AG04450 (cell line): Measurements from ENCODE around the gene TOX3. TPM values are rescaled to one million over a fixed set of nuclear protein-coding genes. Genes with fewer than 3 reads are reported as not detected.

Source experiments
- CTCF ChIA-PET: fragments of 300-600, 350-600 bp; formaldehyde crosslinking; extraction: SDS; loops from one replicate; lab custom pipeline; 2022; ENCODE audit warnings: antibody characterized with exemption, inconsistent platforms; lab: Charles Lee
- POLR2A ChIA-PET: fragments of 350-600 bp; formaldehyde crosslinking; extraction: SDS; loops from one replicate; lab custom pipeline; 2021; ENCODE audit warnings: antibody characterized with exemption, inconsistent platforms; lab: Yijun Ruan, JAX
- DNase-seq: peaks from one replicate; pipeline ENCODE4 v3.0.0-alpha.2; 2011; ENCODE audit warnings: low read depth, low spot score
- H3K27ac ChIP-seq: one replicate; pipeline ENCODE4 v1.5.1; 2012; ENCODE audit warnings: low read depth, low read length, control low read depth
- H3K27me3 ChIP-seq: one replicate; pipeline ENCODE4 v1.6.0; 2012; ENCODE audit warnings: low read length; ENCODE audit not compliant: control insufficient read depth, insufficient read depth
- H3K4me3 ChIP-seq: 2 replicates; pipeline ENCODE4 v1.5.1; 2011; ENCODE audit warnings: mild to moderate bottlenecking, low read depth, low read length, control low read depth
- H3K9me3 ChIP-seq: 2 replicates; pipeline ENCODE4 v1.5.1; 2012; ENCODE audit warnings: low read length; ENCODE audit not compliant: control insufficient read depth, insufficient read depth
- CTCF ChIP-seq: IDR thresholded peaks from 2 replicates; pipeline ENCODE4 v1.5.1; 2011; ENCODE audit warnings: low read depth, low read length, control low read depth, inconsistent platforms
- polyA plus RNA-seq: library from polyadenylated mRNA; depleted of rRNA; stranded (reverse); fragments of >200 nt; gene quantifications from 2 replicates; pipeline ENCODE4 v1.2.3, GENCODE V29; 2011

The TOX3 gene
- polyA plus RNA-seq, 1 experiment: not detected

GRCh38 chr16:52500963-52501362 is 46.0 kb downstream of the TOX3 start:
- DNase-seq: no peak
- H3K4me3 ChIP-seq: no peak overlapping the region
- CTCF ChIA-PET: no interaction called here

GRCh38 chr16:52499060-52499440 is 47.9 kb downstream of the TOX3 start:
- CTCF ChIA-PET: no interaction called here
- Histone ChIP-seq H3K4me3 (no peak overlapping the region), H3K9me3 (no peaks in the 10 kb centered on the region; the same call in 1 of the 2 replicates), H3K27ac (no peak overlapping the region), H3K27me3 (no peaks in the 10 kb centered on the region)
- no peak for TF ChIP-seq CTCF
- POLR2A ChIA-PET: no interaction called here
- DNase-seq: no peak

More at GRCh38 chr16:52500963-52501362, 46.0 kb downstream of the TOX3 start:
- POLR2A ChIA-PET: no interaction called here
- TF ChIP-seq CTCF: no peak
- H3K9me3 ChIP-seq: peaks cover 6% of the 10 kb centered on the region
- no peaks in the 10 kb centered on the region for H3K27me3 ChIP-seq
- H3K27ac ChIP-seq: no peak overlapping the region

- no peak for DNase-seq
- CTCF ChIA-PET: no interaction called here
- Histone ChIP-seq H3K9me3 (no peaks in the 10 kb centered on the region), H3K4me3 (no peak overlapping the region), H3K27ac (no peak overlapping the region), H3K27me3 (no peaks in the 10 kb centered on the region)
- no peak for TF ChIP-seq CTCF
- POLR2A ChIA-PET: no interaction called here
These were observed 48.4 kb downstream of the TOX3 start for GRCh38 chr16:52498328-52499059.

GRCh38 chr16:52497067-52497816 is 49.7 kb downstream of the TOX3 start:
- Histone ChIP-seq H3K4me3 (no peak overlapping the region), H3K9me3 (no peaks in the 10 kb centered on the region), H3K27me3 (no peaks in the 10 kb centered on the region), H3K27ac (no peak overlapping the region)
- ChIA-PET POLR2A (no interaction called here), CTCF (no interaction called here)
- TF ChIP-seq CTCF: no peak
- DNase-seq: no peak
